GM23248 (cell line): Measurements from ENCODE around the gene ZNF180. TPM values are rescaled to one million over a fixed set of nuclear protein-coding genes. Genes with fewer than 3 reads are reported as not detected.

Source experiments
- DNase-seq: peaks from one replicate; pipeline ENCODE4 v3.0.0-alpha.2; 2015
- H2AFZ ChIP-seq: fragments of 200-600 bp; sonication (generic); 2 replicates; pipeline ENCODE4 v1.6.1; 2016; ENCODE audit warnings: antibody characterized with exemption
- H3F3A ChIP-seq: fragments of 200-600 bp; sonication (generic); 2 replicates; pipeline ENCODE4 v1.6.1; 2016; ENCODE audit warnings: mild to moderate bottlenecking, antibody characterized with exemption, mixed run types; ENCODE audit not compliant: insufficient read depth
- H3K27ac ChIP-seq: fragments of 200-600 bp; sonication (generic); 2 replicates; pipeline ENCODE4 v1.5.1; 2016; ENCODE audit warnings: mild to moderate bottlenecking
- H3K27me3 ChIP-seq: fragments of 200-600 bp; sonication (generic); replicated peaks from 2 replicates; pipeline ENCODE4 v1.6.1; 2016; ENCODE audit warnings: mild to moderate bottlenecking; ENCODE audit not compliant: insufficient read depth
- H3K36me3 ChIP-seq: fragments of 200-600 bp; sonication (generic); 2 replicates; pipeline ENCODE4 v1.6.1; 2016; ENCODE audit warnings: low read depth, mild to moderate bottlenecking
- H3K4me1 ChIP-seq: fragments of 200-600 bp; sonication (generic); 2 replicates; pipeline ENCODE4 v1.6.1; 2016; ENCODE audit warnings: mild to moderate bottlenecking; ENCODE audit not compliant: insufficient read depth
- H3K4me2 ChIP-seq: fragments of 200-600 bp; sonication (generic); one replicate; pipeline ENCODE4 v1.6.1; 2016; ENCODE audit warnings: mild to moderate bottlenecking; ENCODE audit not compliant: unreplicated experiment
- H3K4me3 ChIP-seq: fragments of 200-600 bp; sonication (generic); 2 replicates; pipeline ENCODE4 v1.5.1; 2016; ENCODE audit warnings: mild to moderate bottlenecking
- H3K79me2 ChIP-seq: fragments of 200-600 bp; sonication (generic); 2 replicates; pipeline ENCODE4 v1.6.1; 2016; ENCODE audit warnings: mild to moderate bottlenecking; ENCODE audit not compliant: insufficient read depth
- H3K9ac ChIP-seq: fragments of 200-600 bp; sonication (generic); 2 replicates; pipeline ENCODE4 v1.6.1; 2016; ENCODE audit warnings: mild to moderate bottlenecking
- H3K9me2 ChIP-seq: fragments of 200-600 bp; sonication (generic); 2 replicates; pipeline ENCODE4 v1.6.1; 2016; ENCODE audit warnings: mixed run types, mild to moderate bottlenecking, moderate library complexity; ENCODE audit not compliant: insufficient read depth
- H3K9me3 ChIP-seq: fragments of 200-600 bp; sonication (generic); one replicate; pipeline ENCODE4 v1.6.1; 2017; ENCODE audit warnings: low read depth
- H4K20me1 ChIP-seq: fragments of 200-600 bp; sonication (generic); 2 replicates; pipeline ENCODE4 v1.6.0; 2016; ENCODE audit not compliant: insufficient read depth
- EZH2 ChIP-seq: fragments of 200-600 bp; sonication (generic); IDR thresholded peaks from 2 replicates; pipeline ENCODE4 v1.6.1; 2018; ENCODE audit warnings: antibody characterized with exemption, mild to moderate bottlenecking; ENCODE audit not compliant: insufficient read depth, poor library complexity, severe bottlenecking
- EZH2phosphoT487 ChIP-seq: fragments of 200-600 bp; sonication (generic); IDR thresholded peaks from 2 replicates; pipeline ENCODE4 v1.6.1; 2018; ENCODE audit warnings: antibody characterized with exemption, moderate library complexity, mild to moderate bottlenecking, low read depth; ENCODE audit not compliant: insufficient read depth
- WGBS, 2 experiments: methylation state at CpG; one replicate each; pipeline ENCODE4 v1.1.6; 2015 to 2017; ENCODE audit warnings: low lambda C conversion rate in 2 of 2, low coverage in 1 of 2; ENCODE audit errors: missing lambda C conversion rate in 2 of 2; 5-methylcytosine and 5-hydroxymethylcytosine counted together
- in situ Hi-C: fragments of 300-500 bp; cut with MboI; formaldehyde crosslinking; loops from 2 replicates; pipeline ENCODE4 v1.15.0; 2020
- polyA plus RNA-seq: library from polyadenylated mRNA; unstranded; fragments of >200 nt; fragmentation: Nextera tagmentation; extraction: Ambion mirVana; gene quantifications from 2 replicates; pipeline ENCODE4 v1.2.1, GENCODE V29; 2016
- total RNA-seq: library from RNA; depleted of rRNA; stranded (reverse); fragments of >200 nt; shearing (Covaris generic); gene quantifications from 2 replicates; pipeline ENCODE4 v1.2.3, GENCODE V29; 2014

The ZNF180 gene
- total and polyA plus RNA-seq, 2 experiments from 2014 or later: 2.9 to 8.2 TPM

DNA sequence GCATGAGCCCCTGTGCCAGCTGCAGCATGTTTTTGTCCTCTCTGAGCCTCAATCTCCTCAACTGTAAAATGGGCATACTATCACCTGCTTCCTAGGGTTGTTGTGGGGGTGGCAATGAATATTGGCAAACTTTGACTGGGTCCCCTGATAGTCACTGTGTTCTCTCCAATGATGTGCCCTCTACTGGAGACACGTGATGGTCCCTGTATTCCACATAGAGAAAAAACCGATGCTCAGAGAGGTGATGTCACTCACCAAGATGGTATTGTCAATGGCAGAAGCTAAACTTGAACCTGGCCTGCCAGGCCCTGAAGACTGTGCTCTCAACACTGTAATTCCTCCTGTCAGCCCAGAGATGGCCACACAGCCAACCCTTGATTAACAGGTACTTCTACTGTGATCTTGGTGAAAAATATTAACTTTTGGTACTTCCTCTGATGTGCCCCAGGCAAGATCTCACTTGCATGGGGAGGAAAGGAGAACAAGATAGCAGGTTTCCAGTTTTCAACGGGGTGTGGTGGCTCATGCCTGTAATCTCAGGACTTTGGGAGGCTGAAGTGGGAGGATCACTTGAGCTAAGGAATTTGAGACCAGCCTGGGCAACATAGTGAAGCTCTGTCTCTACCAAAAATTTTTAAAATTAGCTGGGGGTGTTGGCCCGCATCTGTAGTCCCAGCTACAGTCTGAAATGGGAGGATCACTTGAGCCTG is 25.6 kb upstream of the ZNF180 start:
- in situ Hi-C loops: no loop called here
- no peaks in the 10 kb centered on the region for H3K4me1 ChIP-seq

DNA sequence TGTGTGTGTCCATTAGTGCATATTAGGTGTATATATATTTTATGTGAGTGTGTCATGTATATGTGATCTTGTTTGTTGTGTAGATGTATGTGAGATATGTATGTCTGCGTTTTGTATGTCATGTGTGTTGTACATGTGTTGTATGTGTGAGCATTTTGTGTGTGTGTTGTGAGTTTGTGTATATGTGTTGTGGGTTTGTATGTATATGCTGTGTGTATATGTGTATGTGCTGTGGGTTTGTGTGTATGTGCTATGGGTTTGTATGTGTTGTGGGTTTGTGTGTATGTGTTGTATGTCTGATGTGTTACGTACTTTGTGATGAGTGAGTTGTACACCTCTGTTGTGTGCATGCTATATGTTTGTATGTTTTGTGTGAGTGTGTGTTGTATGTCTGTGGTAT is 21.0 kb upstream of the ZNF180 start:
- Histone ChIP-seq H2AFZ (no peak overlapping the region), H3K4me1 (no peaks in the 10 kb centered on the region)
- 70 to 82% methylated on average over 2 of the region's 2 CpGs for WGBS, 2 experiments

More for the DNA sequence above, 25.6 kb upstream of the ZNF180 start:
- Histone ChIP-seq H2AFZ (no peak overlapping the region), H3K4me2 (no peak overlapping the region), H3K36me3 (no peaks in the 10 kb centered on the region), H4K20me1 (no peaks in the 10 kb centered on the region), H3F3A (no peaks in the 10 kb centered on the region), H3K79me2 (no peaks in the 10 kb centered on the region), H3K9ac (no peak overlapping the region), H3K9me2 (no peaks in the 10 kb centered on the region), H3K9me3 (no peaks in the 10 kb centered on the region), H3K27me3 (peaks cover 22% of the 10 kb centered on the region), H3K4me3 (no peak overlapping the region), H3K27ac (no peak overlapping the region)
- 22 to 34% methylated on average over 4 of the region's 4 CpGs for WGBS, 2 experiments
- TF ChIP-seq EZH2 (no peak), EZH2phosphoT487 (no peak)
- no peak for DNase-seq

DNA sequence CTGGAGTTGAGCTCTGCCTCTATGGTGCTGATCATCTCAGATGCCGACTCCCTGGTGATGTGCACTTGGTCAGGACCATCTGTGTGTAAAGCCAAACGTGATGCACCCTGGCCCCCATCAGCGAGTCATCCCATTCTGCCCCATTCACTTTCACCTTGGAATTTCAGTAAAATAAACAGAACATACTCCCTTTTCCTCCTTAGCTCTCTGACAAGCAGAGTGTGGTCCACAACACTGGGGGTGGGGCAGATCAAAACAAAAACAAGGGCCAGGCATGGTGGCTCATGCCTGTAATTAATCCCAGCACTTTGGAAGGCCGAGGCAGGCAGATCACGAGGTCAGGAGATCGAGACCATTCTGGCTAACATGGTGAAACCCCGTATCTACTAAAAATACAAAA is 16.8 kb upstream of the ZNF180 start:
- H3K36me3 ChIP-seq: no peaks in the 10 kb centered on the region
- no peak for DNase-seq
- WGBS, 2 experiments: 34 to 38% methylated on average over 7 of the region's 7 CpGs

More for the DNA sequence above, 21.0 kb upstream of the ZNF180 start:
- Histone ChIP-seq H3K9ac (no peak overlapping the region), H3K9me2 (no peaks in the 10 kb centered on the region), H3K9me3 (no peaks in the 10 kb centered on the region), H4K20me1 (no peaks in the 10 kb centered on the region), H3F3A (no peaks in the 10 kb centered on the region), H3K4me3 (no peak overlapping the region), H3K27me3 (no peaks in the 10 kb centered on the region; the same call in none of the 2 replicates), H3K36me3 (no peaks in the 10 kb centered on the region), H3K4me2 (no peak overlapping the region), H3K79me2 (no peaks in the 10 kb centered on the region), H3K27ac (no peak overlapping the region)
- DNase-seq: no peak
- no peak for TF ChIP-seq EZH2phosphoT487
- no peak for TF ChIP-seq EZH2
- in situ Hi-C loops: no loop called here

DNA sequence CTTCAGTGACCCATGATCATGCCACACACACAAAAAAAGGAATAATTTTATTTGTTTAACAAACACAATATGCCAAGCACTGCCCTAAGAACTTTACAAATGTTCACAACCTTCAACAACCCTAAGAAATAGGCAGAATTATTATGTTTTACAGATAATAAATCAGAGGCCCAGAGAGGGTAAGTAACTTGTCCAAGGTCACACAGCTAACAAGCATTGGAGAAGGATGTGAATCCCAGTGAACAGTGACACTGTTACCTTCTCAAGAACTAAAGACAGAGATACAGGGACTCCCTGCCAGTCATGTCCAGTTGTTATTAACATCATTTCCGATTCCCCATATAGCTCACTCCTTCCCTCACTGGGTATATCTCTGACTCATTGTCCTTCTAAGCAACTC is 15.6 kb upstream of the ZNF180 start:
- Histone ChIP-seq H3K4me1 (no peaks in the 10 kb centered on the region), H3K9me2 (no peaks in the 10 kb centered on the region), H3K9me3 (no peaks in the 10 kb centered on the region), H3K36me3 (no peaks in the 10 kb centered on the region), H3K4me3 (no peak overlapping the region), H3K79me2 (no peaks in the 10 kb centered on the region), H3F3A (no peaks in the 10 kb centered on the region), H3K9ac (no peak overlapping the region), H3K27ac (no peak overlapping the region), H3K27me3 (no peaks in the 10 kb centered on the region; the same call in none of the 2 replicates), H2AFZ (no peak overlapping the region), H3K4me2 (no peak overlapping the region), H4K20me1 (no peaks in the 10 kb centered on the region)
- no peak for DNase-seq
- TF ChIP-seq EZH2phosphoT487 (no peak), EZH2 (no peak)
- WGBS, 2 experiments: 69 to 70% methylated on average over 1 of the region's 1 CpG
- in situ Hi-C loops: no loop called here

More for the DNA sequence above, 16.8 kb upstream of the ZNF180 start:
- Histone ChIP-seq H3K9ac (no peak overlapping the region), H3K79me2 (no peaks in the 10 kb centered on the region), H3K4me3 (no peak overlapping the region), H3K27ac (no peak overlapping the region), H3K9me3 (no peaks in the 10 kb centered on the region), H3K4me1 (no peaks in the 10 kb centered on the region), H2AFZ (no peak overlapping the region), H3K9me2 (no peaks in the 10 kb centered on the region), H3K4me2 (no peak overlapping the region), H4K20me1 (no peaks in the 10 kb centered on the region), H3K27me3 (no peaks in the 10 kb centered on the region; the same call in none of the 2 replicates), H3F3A (no peaks in the 10 kb centered on the region)
- in situ Hi-C loops: no loop called here
- TF ChIP-seq EZH2 (no peak), EZH2phosphoT487 (no peak)

DNA sequence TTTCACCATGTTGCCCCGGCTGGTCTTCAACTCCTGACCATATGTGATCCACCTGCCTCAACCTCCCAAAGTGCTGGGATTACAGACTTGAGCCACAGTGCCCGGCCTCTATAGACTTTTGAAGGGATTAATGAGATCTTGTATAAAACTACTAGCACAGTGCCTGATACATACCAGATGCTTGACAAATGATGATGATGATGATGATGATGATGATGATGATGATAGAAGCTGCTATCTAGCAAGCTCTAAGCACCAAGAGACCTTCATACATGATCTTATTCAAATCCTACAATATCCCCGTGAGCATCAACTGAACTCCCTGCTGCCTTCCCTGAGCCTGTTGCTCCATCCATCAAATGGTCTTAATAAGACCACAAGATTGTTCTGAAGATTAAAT is 14.7 kb upstream of the ZNF180 start:
- WGBS, 2 experiments: 43 to 44% methylated on average over 3 of the region's 3 CpGs
- H3K27ac ChIP-seq: no peak overlapping the region
- in situ Hi-C loops: no loop called here
- TF ChIP-seq EZH2 (no peak), EZH2phosphoT487 (no peak)
- no peaks in the 10 kb centered on the region for H3K36me3 ChIP-seq
- no peak for DNase-seq
- no peaks in the 10 kb centered on the region; the same call in none of the 2 replicates for H3K27me3 ChIP-seq
- H3K9me3 ChIP-seq: no peaks in the 10 kb centered on the region
- no peaks in the 10 kb centered on the region for H3F3A ChIP-seq
- no peak overlapping the region for H3K4me3 ChIP-seq
- H3K4me2 ChIP-seq: no peak overlapping the region
- H3K9ac ChIP-seq: no peak overlapping the region
- no peaks in the 10 kb centered on the region for H4K20me1 ChIP-seq
- H3K9me2 ChIP-seq: no peaks in the 10 kb centered on the region
- H3K79me2 ChIP-seq: no peaks in the 10 kb centered on the region
- H2AFZ ChIP-seq: no peak overlapping the region
- no peaks in the 10 kb centered on the region for H3K4me1 ChIP-seq
